Mesenchymal stem cell (in vitro differentiated cells and primary cell): ENCODE data around the gene CETP.

Source experiments
- DNase-seq: peaks from one replicate; pipeline ENCODE4 v3.0.0-alpha.2; 2013
- H2AFZ ChIP-seq: one replicate; pipeline ENCODE4 v1.6.1; 2013; ENCODE audit warnings: low read depth, mild to moderate bottlenecking, control low read depth, inconsistent platforms, low read length, moderate library complexity
- H2AK5ac ChIP-seq: 2 replicates; pipeline ENCODE4 v1.6.1; 2013; ENCODE audit warnings: low read length, moderate library complexity, mild to moderate bottlenecking, inconsistent platforms; ENCODE audit not compliant: severe bottlenecking
- H2BK120ac ChIP-seq: one replicate; pipeline ENCODE4 v1.6.1; 2013; ENCODE audit warnings: low read depth, mild to moderate bottlenecking, inconsistent platforms, low read length, moderate library complexity
- H2BK12ac ChIP-seq, 2 experiments: one replicate each; pipeline ENCODE4 v1.6.1; 2013; ENCODE audit warnings: inconsistent platforms in 2 of 2, low read length in 2 of 2, mild to moderate bottlenecking in 2 of 2, moderate library complexity in 2 of 2, control low read depth in 1 of 2
- H2BK15ac ChIP-seq: one replicate; pipeline ENCODE4 v1.6.1; 2013; ENCODE audit warnings: mild to moderate bottlenecking, low read depth, inconsistent platforms; ENCODE audit not compliant: poor library complexity, severe bottlenecking
- H2BK5ac ChIP-seq: 2 replicates; pipeline ENCODE4 v1.6.1; 2013; ENCODE audit warnings: low read depth, mild to moderate bottlenecking, low read length, control low read depth, inconsistent platforms; ENCODE audit not compliant: poor library complexity, severe bottlenecking
- H3K14ac ChIP-seq, 2 experiments: one replicate each; pipeline ENCODE4 v1.6.1; 2013; ENCODE audit warnings: inconsistent platforms in 2 of 2, low read length in 2 of 2, control low read depth in 1 of 2, mild to moderate bottlenecking in 1 of 2, moderate library complexity in 1 of 2
- H3K18ac ChIP-seq, 2 experiments: one replicate each; pipeline ENCODE4 v1.6.1; 2013; ENCODE audit warnings: inconsistent platforms in 2 of 2, low read length in 2 of 2, control low read depth in 1 of 2, low read depth in 1 of 2, mild to moderate bottlenecking in 1 of 2
- H3K23ac ChIP-seq, 2 experiments: one replicate each; pipeline ENCODE4 v1.6.1; 2013; ENCODE audit warnings: inconsistent platforms in 2 of 2, low read length in 2 of 2, mild to moderate bottlenecking in 2 of 2, moderate library complexity in 2 of 2, control low read depth in 1 of 2
- H3K27ac ChIP-seq: 2 replicates; pipeline ENCODE4 v1.5.1; 2013; ENCODE audit warnings: mild to moderate bottlenecking, moderate library complexity, low read length, control low read depth, inconsistent platforms; ENCODE audit not compliant: poor library complexity, severe bottlenecking
- H3K27me3 ChIP-seq, 2 experiments: 2 replicates each; pipeline versions ENCODE4 v1.6.1 to v1.7.0; 2013; ENCODE audit warnings: low read length in 2 of 2, mild to moderate bottlenecking in 2 of 2, moderate library complexity in 2 of 2, control low read depth in 1 of 2, inconsistent platforms in 1 of 2; ENCODE audit not compliant: control insufficient read depth in 1 of 2, insufficient read depth in 1 of 2
- H3K36me3 ChIP-seq, 2 experiments: 2 replicates each; pipeline versions ENCODE4 v1.6.1 to v1.7.0; 2013; ENCODE audit warnings: low read length in 2 of 2, control low read depth in 1 of 2, inconsistent platforms in 1 of 2, low read depth in 1 of 2, mild to moderate bottlenecking in 1 of 2; ENCODE audit not compliant: insufficient read depth in 2 of 2, control insufficient read depth in 1 of 2
- H3K4ac ChIP-seq, 2 experiments: one replicate each; pipeline ENCODE4 v1.6.1; 2013; ENCODE audit warnings: inconsistent platforms in 2 of 2, low read length in 2 of 2, mild to moderate bottlenecking in 2 of 2, moderate library complexity in 2 of 2, control low read depth in 1 of 2, low read depth in 1 of 2
- H3K4me1 ChIP-seq: 2 replicates; pipeline ENCODE4 v1.6.1; 2013; ENCODE audit warnings: low read depth, low read length, control low read depth; ENCODE audit not compliant: control insufficient read depth, insufficient read depth
- H3K4me2 ChIP-seq: 2 replicates; pipeline ENCODE4 v1.6.1; 2013; ENCODE audit warnings: low read length, mild to moderate bottlenecking, inconsistent platforms; ENCODE audit not compliant: poor library complexity, severe bottlenecking
- H3K4me3 ChIP-seq, 2 experiments: 2 replicates each; pipeline versions ENCODE4 v1.5.1 to v1.7.0; 2013; ENCODE audit warnings: low read length in 2 of 2, mild to moderate bottlenecking in 2 of 2, control low read depth in 1 of 2, low read depth in 1 of 2; ENCODE audit not compliant: insufficient read depth in 1 of 2
- H3K79me1 ChIP-seq: replicated peaks from 2 replicates; pipeline ENCODE4 v1.6.1; 2013; ENCODE audit warnings: mild to moderate bottlenecking, control low read depth, low read length, inconsistent platforms; ENCODE audit not compliant: poor library complexity, severe bottlenecking
- H3K9ac ChIP-seq: 2 replicates; pipeline ENCODE4 v1.7.0; 2013; ENCODE audit warnings: mild to moderate bottlenecking, low read length, moderate library complexity
- H3K9me3 ChIP-seq: 2 replicates; pipeline ENCODE4 v1.7.0; 2013; ENCODE audit warnings: mild to moderate bottlenecking, low read length; ENCODE audit not compliant: control insufficient read depth
- H4K8ac ChIP-seq: one replicate; pipeline ENCODE4 v1.6.1; 2013; ENCODE audit warnings: inconsistent platforms, mild to moderate bottlenecking, low read length, moderate library complexity
- H4K91ac ChIP-seq: one replicate; pipeline ENCODE4 v1.6.1; 2013; ENCODE audit warnings: mild to moderate bottlenecking, low read length, inconsistent platforms
- WGBS: methylation state at CpG from one replicate; pipeline ENCODE4 v1.1.7; 2013; ENCODE audit warnings: mixed read lengths; 5-methylcytosine and 5-hydroxymethylcytosine counted together

The CETP gene

DNA sequence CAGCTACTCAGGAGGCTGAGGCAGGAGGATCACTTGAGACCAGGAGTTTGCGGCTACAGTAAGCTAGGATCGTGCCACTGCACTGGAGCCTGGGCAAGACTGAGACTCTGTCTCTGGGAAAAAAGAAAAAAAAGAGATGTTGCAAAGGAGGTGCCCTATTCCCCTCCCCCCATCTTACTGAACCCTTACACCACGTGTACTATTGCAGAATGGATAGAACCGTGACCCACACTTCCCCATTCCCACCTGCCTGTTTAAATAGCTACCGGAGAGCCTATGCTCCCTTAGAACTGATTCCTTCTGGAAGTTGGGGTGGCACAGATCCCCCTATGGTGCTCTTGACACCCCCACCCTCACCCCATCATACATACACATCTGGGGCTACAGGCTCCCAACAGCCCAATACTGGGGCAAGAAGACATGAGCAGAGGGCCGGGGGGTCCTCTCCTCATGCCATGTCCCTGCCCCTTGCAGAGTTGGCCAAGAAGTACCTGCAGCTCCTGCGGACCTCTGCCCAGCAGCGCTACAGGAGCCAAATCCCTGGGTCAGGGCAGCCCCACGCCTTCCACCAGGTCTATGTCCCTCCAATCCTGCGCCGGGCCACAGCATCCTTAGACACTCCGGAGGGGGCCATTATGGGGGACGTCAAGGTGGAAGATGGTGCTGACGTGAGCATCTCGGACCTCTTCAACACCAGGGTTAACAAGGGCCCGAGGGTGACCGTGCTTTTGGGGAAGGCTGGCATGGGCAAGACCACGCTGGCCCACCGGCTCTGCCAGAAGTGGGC is 63.3 kb downstream of the CETP start:
- Histone ChIP-seq H2BK120ac (no peak overlapping the region), H3K14ac (no peak overlapping the region), H2BK15ac (no peak overlapping the region), H3K9ac (no peak overlapping the region), H2AK5ac (no peak overlapping the region), H3K4me1 (peaks cover 6% of the 10 kb centered on the region), H2BK5ac (no peak overlapping the region), H3K79me1 (no peaks in the 10 kb centered on the region), H3K4me3 (no peak overlapping the region), H3K9me3 (no peaks in the 10 kb centered on the region), H3K18ac (no peak overlapping the region), H3K27ac (no peak overlapping the region), H3K4ac (no peak overlapping the region), H4K8ac (no peak overlapping the region), H3K36me3 (peaks cover 27 to 98% of the 10 kb centered on the region in 2 experiments), H4K91ac (no peak overlapping the region), H2BK12ac (no peak overlapping the region), H3K4me2 (no peak overlapping the region), H3K27me3 (no peaks in the 10 kb centered on the region), H2AFZ (no peak overlapping the region), H3K23ac (no peak overlapping the region)
- no peak for DNase-seq
- WGBS, result 94% methylated on average over 19 of the region's 19 CpGs

DNA sequence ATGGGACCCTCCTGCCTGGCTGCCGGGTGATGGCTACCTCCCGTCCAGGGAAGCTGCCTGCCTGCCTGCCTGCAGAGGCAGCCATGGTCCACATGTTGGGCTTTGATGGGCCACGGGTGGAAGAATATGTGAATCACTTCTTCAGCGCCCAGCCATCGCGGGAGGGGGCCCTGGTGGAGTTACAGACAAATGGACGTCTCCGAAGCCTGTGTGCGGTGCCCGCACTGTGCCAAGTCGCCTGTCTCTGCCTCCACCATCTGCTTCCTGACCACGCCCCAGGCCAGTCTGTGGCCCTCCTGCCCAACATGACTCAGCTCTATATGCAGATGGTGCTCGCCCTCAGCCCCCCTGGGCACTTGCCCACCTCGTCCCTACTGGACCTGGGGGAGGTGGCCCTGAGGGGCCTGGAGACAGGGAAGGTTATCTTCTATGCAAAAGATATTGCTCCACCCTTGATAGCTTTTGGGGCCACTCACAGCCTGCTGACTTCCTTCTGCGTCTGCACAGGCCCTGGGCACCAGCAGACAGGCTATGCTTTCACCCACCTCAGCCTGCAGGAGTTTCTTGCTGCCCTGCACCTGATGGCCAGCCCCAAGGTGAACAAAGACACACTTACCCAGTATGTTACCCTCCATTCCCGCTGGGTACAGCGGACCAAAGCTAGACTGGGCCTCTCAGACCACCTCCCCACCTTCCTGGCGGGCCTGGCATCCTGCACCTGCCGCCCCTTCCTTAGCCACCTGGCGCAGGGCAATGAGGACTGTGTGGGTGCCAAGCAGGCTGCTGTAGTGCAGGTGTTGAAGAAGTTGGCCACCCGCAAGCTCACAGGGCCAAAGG is 64.4 kb downstream of the CETP start:
- Histone ChIP-seq H3K14ac (no peak overlapping the region), H3K27me3 (no peaks in the 10 kb centered on the region), H3K79me1 (no peaks in the 10 kb centered on the region), H3K4me2 (no peak overlapping the region), H4K91ac (no peak overlapping the region), H3K18ac (no peak overlapping the region), H3K9me3 (no peaks in the 10 kb centered on the region), H3K4me1 (peaks cover 6% of the 10 kb centered on the region), H3K36me3 (peaks cover 21 to 99% of the 10 kb centered on the region in 2 experiments), H2BK120ac (no peak overlapping the region), H2BK15ac (no peak overlapping the region), H4K8ac (no peak overlapping the region), H3K9ac (no peak overlapping the region), H2BK5ac (no peak overlapping the region), H2AFZ (no peak overlapping the region), H3K4me3 (no peak overlapping the region), H3K27ac (no peak overlapping the region), H3K4ac (no peak overlapping the region), H2AK5ac (no peak overlapping the region), H3K23ac (no peak overlapping the region), H2BK12ac (no peak overlapping the region)
- WGBS, result 93% methylated on average over 15 of the region's 21 CpGs
- DNase-seq, result no peak

DNA sequence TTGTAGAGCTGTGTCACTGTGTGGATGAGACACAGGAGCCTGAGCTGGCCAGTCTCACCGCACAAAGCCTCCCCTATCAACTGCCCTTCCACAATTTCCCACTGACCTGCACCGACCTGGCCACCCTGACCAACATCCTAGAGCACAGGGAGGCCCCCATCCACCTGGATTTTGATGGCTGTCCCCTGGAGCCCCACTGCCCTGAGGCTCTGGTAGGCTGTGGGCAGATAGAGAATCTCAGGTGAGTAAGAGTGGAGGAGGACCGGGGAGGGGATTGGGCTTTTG is 65.0 kb downstream of the CETP start:
- Histone ChIP-seq H3K79me1 (no peaks in the 10 kb centered on the region), H2BK120ac (no peak overlapping the region), H3K23ac (no peak overlapping the region), H3K4me2 (no peak overlapping the region), H2BK12ac (no peak overlapping the region), H2BK5ac (no peak overlapping the region), H3K18ac (no peak overlapping the region), H4K8ac (no peak overlapping the region), H2AFZ (no peak overlapping the region), H3K14ac (no peak overlapping the region), H3K4me1 (peaks cover 6% of the 10 kb centered on the region), H2AK5ac (no peak overlapping the region), H4K91ac (no peak overlapping the region), H3K4ac (no peak overlapping the region), H3K27me3 (no peaks in the 10 kb centered on the region), H3K9me3 (no peaks in the 10 kb centered on the region), H3K4me3 (no peak overlapping the region), H3K9ac (no peak overlapping the region), H3K27ac (no peak overlapping the region), H2BK15ac (no peak overlapping the region), H3K36me3 (peaks cover 18 to 99% of the 10 kb centered on the region in 2 experiments)
- WGBS, result 100% methylated on average over 2 of the region's 3 CpGs
- DNase-seq, result no peak

DNA sequence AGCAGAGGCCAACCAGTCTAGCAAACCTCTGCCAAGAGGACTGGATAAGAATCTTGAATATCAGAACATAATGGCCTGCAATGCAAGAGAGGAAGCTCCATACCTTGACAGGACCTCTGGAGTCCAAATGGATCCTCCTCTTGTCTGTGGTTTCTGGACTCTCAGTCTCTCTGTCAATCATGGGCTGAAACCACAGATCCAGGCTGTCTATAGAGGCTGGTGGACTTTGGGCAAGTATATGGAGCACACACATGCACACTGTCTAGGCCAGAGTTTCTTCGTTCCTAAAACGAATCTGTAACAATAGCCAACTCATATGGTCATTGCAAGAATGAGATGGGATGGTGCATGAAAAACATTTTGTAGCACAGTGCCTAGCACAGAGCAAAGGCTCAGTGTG is 65.3 kb downstream of the CETP start:
- Histone ChIP-seq H3K27me3 (no peaks in the 10 kb centered on the region), H2AK5ac (no peak overlapping the region), H3K18ac (no peak overlapping the region), H4K91ac (no peak overlapping the region), H3K4me3 (no peak overlapping the region), H3K36me3 (peaks cover 15 to 99% of the 10 kb centered on the region in 2 experiments), H3K9ac (no peak overlapping the region), H3K4me2 (no peak overlapping the region), H2BK120ac (no peak overlapping the region), H2BK12ac (no peak overlapping the region), H3K4ac (no peak overlapping the region), H2BK5ac (no peak overlapping the region), H3K23ac (no peak overlapping the region), H3K9me3 (no peaks in the 10 kb centered on the region), H3K14ac (no peak overlapping the region), H3K79me1 (no peaks in the 10 kb centered on the region), H3K27ac (no peak overlapping the region), H2BK15ac (no peak overlapping the region), H4K8ac (no peak overlapping the region), H3K4me1 (peaks cover 6% of the 10 kb centered on the region), H2AFZ (no peak overlapping the region)
- no peak for DNase-seq
- 93% methylated on average over 2 of the region's 2 CpGs for WGBS
